Testis (tissue), 2 donors: ENCODE results near the gene BHLHE40.

ENCODE experiments used
- POLR2A ChIP-seq: fragments of 450-650 bp; IDR thresholded peaks from one replicate; pipeline ENCODE4 v1.6.1; 2017; ENCODE audit warnings: antibody characterized with exemption, mild to moderate bottlenecking, moderate library complexity
- TF ChIP-seq, protein P1 (sequence below), 3 experiments: fragments of 450-650 bp in 2 of 3; fragments of 200-600 bp in 1 of 3; sonication (generic) in 1 of 3; IDR thresholded peaks; one replicate each; pipeline ENCODE4 v1.5.1; 2016 to 2019; ENCODE audit warnings: antibody characterized with exemption in 3 of 3, mild to moderate bottlenecking in 2 of 3, moderate library complexity in 1 of 3

DNA sequence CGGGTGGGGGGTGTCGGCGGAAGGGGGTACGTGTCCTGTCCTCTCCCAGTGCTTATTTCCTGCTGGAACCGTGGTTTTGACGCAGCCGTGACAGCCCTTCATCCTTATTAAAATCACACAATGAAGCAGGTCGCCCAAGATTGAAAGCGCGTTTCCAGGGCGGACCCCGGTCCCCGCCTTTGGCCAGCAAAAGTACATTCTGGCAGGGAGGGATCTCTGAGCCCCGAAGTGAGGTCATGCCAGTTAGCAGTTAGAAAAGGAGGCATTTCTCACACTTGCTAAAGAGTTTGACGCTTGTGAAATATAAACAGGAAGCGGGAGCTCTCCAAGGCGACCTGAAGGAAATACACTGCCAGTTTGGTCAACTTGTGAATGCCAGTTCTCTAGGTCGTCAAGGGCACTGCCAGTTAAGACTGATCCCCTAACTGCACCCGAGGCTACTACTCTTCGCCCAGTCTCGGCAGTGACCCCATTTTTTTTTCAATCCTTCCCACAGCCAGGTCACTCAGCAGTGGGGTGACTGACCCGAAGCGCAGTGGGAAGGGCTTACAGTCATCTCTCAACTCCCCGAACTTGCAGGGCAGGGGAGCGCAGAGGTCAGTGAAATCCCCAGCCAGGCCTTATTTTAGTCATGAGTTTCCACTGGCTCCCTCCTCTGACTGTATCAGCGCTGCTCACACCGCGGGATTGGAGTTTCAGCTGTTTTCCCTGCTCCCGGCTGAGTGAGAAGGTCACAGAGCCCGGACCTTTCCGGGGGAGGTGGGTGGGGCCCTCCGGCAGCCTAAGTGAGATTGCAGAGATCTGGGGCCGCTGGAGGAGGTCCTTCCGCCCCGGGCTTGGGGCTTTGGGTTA is 2.0 kb upstream of the BHLHE40 start:
- TF ChIP-seq, protein P1, sequence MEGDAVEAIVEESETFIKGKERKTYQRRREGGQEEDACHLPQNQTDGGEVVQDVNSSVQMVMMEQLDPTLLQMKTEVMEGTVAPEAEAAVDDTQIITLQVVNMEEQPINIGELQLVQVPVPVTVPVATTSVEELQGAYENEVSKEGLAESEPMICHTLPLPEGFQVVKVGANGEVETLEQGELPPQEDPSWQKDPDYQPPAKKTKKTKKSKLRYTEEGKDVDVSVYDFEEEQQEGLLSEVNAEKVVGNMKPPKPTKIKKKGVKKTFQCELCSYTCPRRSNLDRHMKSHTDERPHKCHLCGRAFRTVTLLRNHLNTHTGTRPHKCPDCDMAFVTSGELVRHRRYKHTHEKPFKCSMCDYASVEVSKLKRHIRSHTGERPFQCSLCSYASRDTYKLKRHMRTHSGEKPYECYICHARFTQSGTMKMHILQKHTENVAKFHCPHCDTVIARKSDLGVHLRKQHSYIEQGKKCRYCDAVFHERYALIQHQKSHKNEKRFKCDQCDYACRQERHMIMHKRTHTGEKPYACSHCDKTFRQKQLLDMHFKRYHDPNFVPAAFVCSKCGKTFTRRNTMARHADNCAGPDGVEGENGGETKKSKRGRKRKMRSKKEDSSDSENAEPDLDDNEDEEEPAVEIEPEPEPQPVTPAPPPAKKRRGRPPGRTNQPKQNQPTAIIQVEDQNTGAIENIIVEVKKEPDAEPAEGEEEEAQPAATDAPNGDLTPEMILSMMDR (IDR thresholded peaks at IDR 0.05): no peak
- no peak for TF ChIP-seq POLR2A
